Breast epithelium (tissue), 3 donors: ENCODE data around the gene PWP1.

Experiments
- CTCF ChIP-seq, 3 donors: fragments of 450-650 bp; IDR thresholded peaks; one replicate each; pipeline ENCODE4 v1.5.1; 2016 to 2017; ENCODE audit warnings: antibody characterized with exemption in 3 of 3, mild to moderate bottlenecking in 3 of 3, moderate library complexity in 3 of 3
- POLR2A ChIP-seq: fragments of 450-650 bp; IDR thresholded peaks from one replicate; pipeline ENCODE4 v1.6.1; 2016; ENCODE audit warnings: antibody characterized with exemption, mild to moderate bottlenecking, moderate library complexity
- POLR2AphosphoS5 ChIP-seq, 3 donors: sonication (generic); formaldehyde crosslinking; IDR thresholded peaks; one replicate each; pipeline ENCODE4 v1.6.1; 2017; ENCODE audit warnings: antibody characterized with exemption in 3 of 3

DNA sequence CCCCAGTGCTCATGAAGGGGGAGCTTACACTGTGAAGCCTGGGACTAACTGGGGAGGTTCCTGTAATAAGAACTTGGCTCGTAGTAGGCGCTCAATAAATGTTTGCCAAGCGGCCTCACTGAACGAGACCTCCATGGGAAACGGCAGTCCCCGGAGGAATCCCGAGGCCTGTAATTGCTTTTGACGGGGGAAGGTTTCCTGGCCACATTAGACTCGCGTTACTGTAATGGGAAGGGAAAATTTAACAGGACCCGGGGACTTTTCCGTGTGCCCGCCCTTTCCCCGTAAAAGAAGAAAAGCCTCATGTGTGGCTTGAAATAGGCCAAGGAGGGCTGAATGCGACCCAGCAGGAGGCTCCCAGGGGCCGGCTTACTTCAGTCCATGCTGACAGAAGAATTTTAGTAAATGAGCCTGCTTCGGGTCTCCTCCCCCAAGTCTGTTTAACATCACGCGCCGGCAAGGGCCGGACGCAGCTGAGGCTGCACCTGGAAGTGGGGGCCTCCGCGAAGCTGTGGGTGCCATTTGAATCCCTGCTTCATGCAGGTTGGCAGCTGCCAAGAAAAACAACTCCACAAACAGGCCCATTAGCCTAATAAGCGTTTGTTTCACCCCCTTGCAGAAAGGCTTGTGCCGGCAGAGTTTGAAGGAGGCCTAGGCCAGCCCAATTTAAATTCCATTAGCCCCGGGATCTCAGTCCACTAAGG, 39.8 kb upstream of the PWP1 start:
- TF ChIP-seq POLR2A: no peak
- TF ChIP-seq CTCF (IDR thresholded peaks at IDR 0.05): no peak
- TF ChIP-seq POLR2AphosphoS5 (IDR thresholded peaks at IDR 0.05): no peak
